Keratinocyte (primary cell): ENCODE measurements around the gene BBX. TPM values are rescaled to one million over a fixed set of nuclear protein-coding genes. Genes with fewer than 3 reads are reported as not detected.

Experiments
- DNase-seq: peaks from one replicate; pipeline ENCODE4 v3.0.0-alpha.2; 2011; ENCODE audit warnings: low read depth, missing footprints, low spot score
- FAIRE-seq: peaks from 2 replicates; lab custom pipeline; 2011; peaks lifted over from hg19 to GRCh38; lab: Jason Lieb, UNC
- H2AFZ ChIP-seq: 2 replicates; pipeline ENCODE4 v1.6.0; 2012; ENCODE audit warnings: low read length, control low read depth, inconsistent platforms; ENCODE audit not compliant: control insufficient read depth
- H3K27ac ChIP-seq: 2 replicates; pipeline ENCODE4 v1.5.1; 2011; ENCODE audit warnings: low read length; ENCODE audit not compliant: control insufficient read depth, insufficient read depth
- H3K27me3 ChIP-seq: 3 replicates; pipeline ENCODE4 v1.6.0; 2011; ENCODE audit warnings: low read length; ENCODE audit not compliant: control insufficient read depth, insufficient read depth; ENCODE audit errors: extremely low read depth
- H3K36me3 ChIP-seq, 2 experiments: 2 replicates in 1 of 2; 3 replicates in 1 of 2; pipeline ENCODE4 v1.5.1; 2011; ENCODE audit warnings: low read length in 2 of 2, mild to moderate bottlenecking in 1 of 2; ENCODE audit not compliant: control insufficient read depth in 2 of 2, insufficient read depth in 2 of 2; ENCODE audit errors: extremely low read depth in 1 of 2
- H3K4me1 ChIP-seq: 3 replicates; pipeline ENCODE4 v1.5.1; 2011; ENCODE audit warnings: low read length; ENCODE audit not compliant: control insufficient read depth, insufficient read depth; ENCODE audit errors: extremely low read depth
- H3K4me2 ChIP-seq: 3 replicates; pipeline ENCODE4 v1.6.0; 2011; ENCODE audit warnings: low read depth, low read length; ENCODE audit not compliant: control insufficient read depth, insufficient read depth; ENCODE audit errors: extremely low read depth
- H3K4me3 ChIP-seq, 3 experiments: fragments of 200-600 bp in 1 of 3; sonication (generic) in 1 of 3; 2 replicates in 2 of 3; 3 replicates in 1 of 3; pipeline ENCODE4 v1.5.1; 2011 to 2016; ENCODE audit warnings: low read length in 3 of 3, mild to moderate bottlenecking in 3 of 3, control low read depth in 2 of 3, inconsistent platforms in 1 of 3, low read depth in 1 of 3, mixed read lengths in 1 of 3, mixed run types in 1 of 3, moderate library complexity in 1 of 3; ENCODE audit not compliant: control insufficient read depth in 2 of 3, insufficient read depth in 2 of 3; ENCODE audit errors: extremely low read depth in 1 of 3
- H3K79me2 ChIP-seq: 2 replicates; pipeline ENCODE4 v1.6.0; 2012; ENCODE audit warnings: low read length; ENCODE audit not compliant: control insufficient read depth, insufficient read depth
- H3K9ac ChIP-seq: 3 replicates; pipeline ENCODE4 v1.6.0; 2011; ENCODE audit warnings: low read length; ENCODE audit not compliant: control insufficient read depth, insufficient read depth; ENCODE audit errors: extremely low read depth
- H3K9me1 ChIP-seq: 3 replicates; pipeline ENCODE4 v1.6.0; 2011; ENCODE audit warnings: low read length; ENCODE audit not compliant: control insufficient read depth, insufficient read depth; ENCODE audit errors: extremely low read depth
- H3K9me3 ChIP-seq: 2 replicates; pipeline ENCODE4 v1.5.1; 2012; ENCODE audit warnings: low read depth, low read length; ENCODE audit not compliant: control insufficient read depth
- H4K20me1 ChIP-seq: 3 replicates; pipeline ENCODE4 v1.6.0; 2011; ENCODE audit warnings: low read length; ENCODE audit not compliant: control insufficient read depth, insufficient read depth; ENCODE audit errors: extremely low read depth
- CTCF ChIP-seq, 3 experiments: IDR thresholded peaks in 1 of 3; conservative IDR thresholded peaks in 1 of 3; optimal IDR thresholded peaks in 1 of 3; 2 replicates in 2 of 3; 3 replicates in 1 of 3; pipeline versions ENCODE3 to v1.5.1; 2011; ENCODE audit warnings: low read length in 3 of 3, mild to moderate bottlenecking in 3 of 3, moderate library complexity in 2 of 3, control low read depth in 1 of 3, inconsistent platforms in 1 of 3; ENCODE audit not compliant: insufficient read depth in 2 of 3; ENCODE audit errors: extremely low read depth in 1 of 3
- EZH2 ChIP-seq: IDR thresholded peaks from one replicate; pipeline ENCODE4 v1.6.1; 2012; ENCODE audit warnings: inconsistent platforms, mild to moderate bottlenecking, low read length, moderate library complexity
- dilution Hi-C: fragments of 300-500 bp; cut with MboI; formaldehyde crosslinking; loops from one replicate; pipeline ENCODE4 v1.7.0; 2020; ENCODE audit warnings: low sequenced_read_pairs; ENCODE audit not compliant: extremely low pct_ligation_motif_present
- polyA plus RNA-seq, 5 experiments: library from polyadenylated mRNA; depleted of rRNA in 3 of 5; stranded (reverse) in 3 of 5; stranded (forward) in 1 of 5; unstranded in 1 of 5; fragments of >200 nt; gene quantifications; 1 replicate in 1 of 5; 2 replicates in 3 of 5; 3 replicates in 1 of 5; pipeline versions ENCODE4 v1.2.1 to v1.2.3, GENCODE V29; 2011 to 2012; ENCODE audit warnings: missing spikeins in 2 of 5, low read depth in 1 of 5, low replicate concordance in 1 of 5

Gene BBX
- polyA plus RNA-seq, 1 donor (not counting 4 experiments of a cell fraction or from before 2014, with no cell fraction given): 43.4 TPM

- Histone ChIP-seq H3K27me3 (no peaks in the 10 kb centered on the region), H3K4me2 (no peak overlapping the region), H3K9ac (no peak overlapping the region), H3K36me3 (no peaks in the 10 kb centered on the region), H4K20me1 (no peaks in the 10 kb centered on the region), H3K4me1 (peaks cover 13% of the 10 kb centered on the region), H2AFZ (no peak overlapping the region), H3K79me2 (no peaks in the 10 kb centered on the region), H3K27ac (no peak overlapping the region), H3K4me3 (no peak overlapping the region), H3K9me1 (no peaks in the 10 kb centered on the region), H3K9me3 (no peaks in the 10 kb centered on the region)
- dilution Hi-C loops: no loop called here
- FAIRE-seq (no peak), DNase-seq (no peak)
- no peak for TF ChIP-seq CTCF (optimal IDR thresholded peaks at IDR 0.05 in 1 of 3, IDR thresholded peaks at IDR 0.05 in 1 of 3, conservative IDR thresholded peaks at IDR 0.05 in 1 of 3; ENCODE audit: extremely low read depth in 1 of 3, insufficient read depth in 2 of 3, low read length in 3 of 3)
- no peak for TF ChIP-seq EZH2
Measured at GRCh38 chr3:107842940-107843339, 320.2 kb downstream of the BBX start.

GRCh38 chr3:107845380-107846278 lies 322.9 kb downstream of the BBX start:
- no peaks in the 10 kb centered on the region for H3K27me3 ChIP-seq
- no peaks in the 10 kb centered on the region for H3K9me1 ChIP-seq
- H3K4me2 ChIP-seq: peak overlapping the region; percentile 69
- H3K27ac ChIP-seq: no peak overlapping the region
- no peaks in the 10 kb centered on the region for H3K79me2 ChIP-seq
- H3K4me1 ChIP-seq: peaks cover 13% of the 10 kb centered on the region
- peak overlapping the region in 2 of 3 experiments; percentile 36 to 50 for H3K4me3 ChIP-seq
- H2AFZ ChIP-seq: peak overlapping the region; percentile 91
- H3K9me3 ChIP-seq: no peaks in the 10 kb centered on the region
- DNase-seq (no peak), FAIRE-seq (peak; percentile 29)
- H3K9ac ChIP-seq: no peak overlapping the region
- H3K36me3 ChIP-seq: no peaks in the 10 kb centered on the region
- dilution Hi-C loops: no loop called here
- no peak for TF ChIP-seq CTCF (optimal IDR thresholded peaks at IDR 0.05 in 1 of 3, IDR thresholded peaks at IDR 0.05 in 1 of 3, conservative IDR thresholded peaks at IDR 0.05 in 1 of 3; ENCODE audit: extremely low read depth in 1 of 3, insufficient read depth in 2 of 3, low read length in 3 of 3)
- no peak for TF ChIP-seq EZH2
- no peaks in the 10 kb centered on the region for H4K20me1 ChIP-seq
